Measurements from ENCODE around the gene HECTD1.
"Not testable (repeated sequence)": the region's sequence is repeated elsewhere in the genome, so short reads cannot be mapped to it uniquely, and the experiment has no call there.

GRCh38 chr14:31093884-31094839, 113.4 kb downstream of the HECTD1 start:
- TF ChIP-seq MAX (IDR thresholded peaks at IDR 0.05; ENCODE audit: low read depth, low read length); POLR2A (IDR thresholded peaks at IDR 0.05; ENCODE audit: extremely low read depth, insufficient read length); CTCF (IDR thresholded peaks at IDR 0.05; ENCODE audit: low read depth, low read length): not testable (repeated sequence)

Measured in NB4 (cell line).